Measurements from ENCODE around the gene DOK4.

The DOK4 gene

GRCh38 chr16:57475711-57476339 lies 10.5 kb downstream of the DOK4 start:
- peak; percentile 60 for TF ChIP-seq CTCF (IDR thresholded peaks at IDR 0.05)
- peaks cover 11% of the 10 kb centered on the region for H3K79me2 ChIP-seq
- H2AFZ ChIP-seq, result no peak overlapping the region
- H3K36me3 ChIP-seq (ENCODE audit: control insufficient read depth, insufficient read depth, low read length), result no peaks in the 10 kb centered on the region
- H3K9me3 ChIP-seq (ENCODE audit: control insufficient read depth, low read length), result no peaks in the 10 kb centered on the region
- no peaks in the 10 kb centered on the region for H3K27me3 ChIP-seq (ENCODE audit: control insufficient read depth, insufficient read depth, low read length)
- H3K27ac ChIP-seq, result no peak overlapping the region
- peaks cover 7% of the 10 kb centered on the region for H3K4me1 ChIP-seq
- H3K9ac ChIP-seq, result no peak overlapping the region
- H3K4me3 ChIP-seq (ENCODE audit: low read depth, low read length), result no peak overlapping the region
- no peak overlapping the region for H3K4me2 ChIP-seq (ENCODE audit: low read length)

DNA sequence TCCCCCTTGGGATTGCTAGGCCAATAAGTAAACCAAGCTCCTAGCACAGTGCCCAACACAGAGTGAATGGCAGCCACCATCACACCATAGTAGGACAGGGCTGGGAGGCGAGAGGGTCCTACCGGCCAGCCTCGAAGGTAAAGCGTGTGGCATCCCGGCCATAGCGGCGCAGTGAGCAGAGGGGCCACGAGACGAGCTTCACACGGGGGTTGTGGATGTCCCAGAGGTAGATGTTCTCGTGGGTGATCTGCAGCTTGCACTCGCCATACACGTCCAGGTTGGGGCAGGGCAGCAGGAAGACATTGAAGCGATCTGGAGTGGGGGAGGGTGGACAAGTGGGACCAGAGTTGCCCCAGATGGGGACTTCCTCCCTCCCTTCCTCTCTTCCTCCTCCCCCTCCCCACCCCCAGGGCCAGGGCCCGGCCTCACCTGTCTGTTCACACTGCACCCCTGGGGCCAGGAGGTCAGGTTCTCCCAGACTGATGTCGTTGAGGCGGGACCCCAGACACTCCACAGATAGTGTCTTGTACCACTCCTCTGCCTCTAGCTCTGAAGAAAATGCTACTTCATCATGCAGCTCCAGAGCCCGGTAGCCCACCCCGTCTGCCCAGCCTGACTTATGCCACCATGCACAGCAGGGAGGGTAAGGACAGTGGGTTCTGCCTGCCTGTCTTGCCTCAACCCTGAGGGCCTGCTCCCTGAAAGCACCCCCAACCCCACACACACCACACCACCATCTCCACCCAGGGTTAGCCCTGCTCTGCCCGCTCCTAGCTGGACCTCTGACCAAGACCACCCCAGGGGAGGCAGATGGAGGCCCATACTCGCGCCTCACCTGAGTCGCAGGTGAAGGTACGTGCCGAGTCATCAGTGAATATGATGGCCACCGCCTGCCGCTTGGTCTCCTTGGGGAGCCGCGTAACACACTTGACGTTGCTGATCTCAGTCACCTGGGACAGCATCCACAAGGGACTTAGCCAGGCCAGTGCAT lies 11.3 kb downstream of the DOK4 start:
- TF ChIP-seq CTCF (IDR thresholded peaks at IDR 0.05), result no peak
- H3K27me3 ChIP-seq (ENCODE audit: control insufficient read depth, insufficient read depth, low read length), result no peaks in the 10 kb centered on the region
- no peak overlapping the region for H3K4me3 ChIP-seq (ENCODE audit: low read depth, low read length)
- no peaks in the 10 kb centered on the region for H3K36me3 ChIP-seq (ENCODE audit: control insufficient read depth, insufficient read depth, low read length)
- no peaks in the 10 kb centered on the region for H3K9me3 ChIP-seq (ENCODE audit: control insufficient read depth, low read length)
- H3K27ac ChIP-seq, result no peak overlapping the region
- no peak overlapping the region for H3K9ac ChIP-seq
- H2AFZ ChIP-seq, result no peak overlapping the region
- H3K4me2 ChIP-seq (ENCODE audit: low read length), result no peak overlapping the region
- peaks cover 15% of the 10 kb centered on the region for H3K4me1 ChIP-seq
- H3K79me2 ChIP-seq, result peaks cover 8% of the 10 kb centered on the region

GRCh38 chr16:57473906-57474305 lies 12.4 kb downstream of the DOK4 start:
- Histone ChIP-seq H3K9ac (no peak overlapping the region), H3K4me3 (ENCODE audit: low read depth, low read length) (no peak overlapping the region), H3K9me3 (ENCODE audit: control insufficient read depth, low read length) (no peaks in the 10 kb centered on the region), H3K36me3 (ENCODE audit: control insufficient read depth, insufficient read depth, low read length) (no peaks in the 10 kb centered on the region), H3K4me1 (peaks cover 15% of the 10 kb centered on the region), H3K27ac (no peak overlapping the region), H3K27me3 (ENCODE audit: control insufficient read depth, insufficient read depth, low read length) (no peaks in the 10 kb centered on the region), H3K4me2 (ENCODE audit: low read length) (no peak overlapping the region), H2AFZ (no peak overlapping the region), H3K79me2 (peaks cover 4% of the 10 kb centered on the region)
- no peak for TF ChIP-seq CTCF (IDR thresholded peaks at IDR 0.05)

GRCh38 chr16:57473176-57473840 lies 13.0 kb downstream of the DOK4 start:
- no peaks in the 10 kb centered on the region for H3K9me3 ChIP-seq (ENCODE audit: control insufficient read depth, low read length)
- H3K27me3 ChIP-seq (ENCODE audit: control insufficient read depth, insufficient read depth, low read length), result no peaks in the 10 kb centered on the region
- peaks cover 15% of the 10 kb centered on the region for H3K4me1 ChIP-seq
- no peak overlapping the region for H3K27ac ChIP-seq
- H3K9ac ChIP-seq, result no peak overlapping the region
- H3K4me2 ChIP-seq (ENCODE audit: low read length), result no peak overlapping the region
- no peak for TF ChIP-seq CTCF (IDR thresholded peaks at IDR 0.05)
- H3K79me2 ChIP-seq, result peaks cover under 1% of the 10 kb centered on the region
- H3K4me3 ChIP-seq (ENCODE audit: low read depth, low read length), result no peak overlapping the region
- H2AFZ ChIP-seq, result no peak overlapping the region
- no peaks in the 10 kb centered on the region for H3K36me3 ChIP-seq (ENCODE audit: control insufficient read depth, insufficient read depth, low read length)
